GM18517 (cell line): ENCODE measurements around the gene WNT3.
"Not testable (repeated sequence)": the region's sequence is repeated elsewhere in the genome, so short reads cannot be mapped to it uniquely, and the experiment has no call there.

Experiments used
- ATAC-seq: cut with Tn5 transposase; IDR thresholded peaks from one replicate; pipeline ENCODE4 v1.9.1; 2021; ENCODE audit warnings: mild to moderate bottlenecking, moderate library complexity; ENCODE audit not compliant: unreplicated experiment

WNT3 gene

DNA sequence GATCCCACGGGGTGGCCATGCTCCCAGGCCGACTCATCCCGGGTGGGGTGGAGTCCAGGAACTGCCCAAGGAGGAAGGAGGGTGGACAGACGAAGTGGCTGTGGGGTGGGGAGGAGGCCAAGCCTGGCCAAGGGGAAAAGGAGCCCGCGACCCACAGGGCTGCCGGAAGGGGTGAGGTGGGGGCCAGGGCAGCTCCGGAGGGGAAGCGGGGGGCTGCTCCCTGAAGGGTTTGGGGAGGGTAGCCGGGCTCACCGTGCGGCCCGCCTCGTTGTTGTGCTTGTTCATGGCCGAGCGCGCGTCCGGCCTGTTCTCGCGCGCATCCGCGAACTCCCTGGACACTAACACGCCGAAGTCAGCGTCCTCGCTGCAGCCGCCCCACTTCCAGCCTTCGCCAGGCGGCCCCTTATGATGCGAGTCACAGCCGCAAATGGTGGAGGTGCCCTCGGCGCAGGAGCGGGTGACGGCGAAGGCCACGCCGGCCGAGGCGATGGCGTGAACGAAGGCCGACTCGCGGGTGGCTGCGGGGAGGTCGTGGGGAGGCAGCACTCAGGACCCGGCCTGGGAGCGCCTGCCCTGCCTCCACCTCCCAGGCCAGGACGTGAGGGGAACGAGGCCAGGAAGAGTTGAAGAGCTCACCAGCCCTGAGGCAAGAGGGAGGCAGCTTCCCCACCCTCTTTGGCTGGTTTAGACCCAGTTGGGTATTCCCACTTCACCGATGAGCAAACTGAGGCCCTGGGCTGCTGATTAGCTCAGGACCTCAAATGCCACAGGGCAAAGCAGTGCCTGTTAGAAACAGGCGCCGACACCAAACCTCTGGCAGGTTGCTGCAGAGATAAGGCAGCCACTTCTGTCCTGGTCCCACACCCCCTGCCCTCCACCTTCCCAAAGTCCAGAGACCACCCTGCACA, 48.7 kb downstream of the WNT3 start:
- ATAC-seq = no peak

GRCh38 chr17:46768896-46769295, 49.6 kb downstream of the WNT3 start:
- ATAC-seq = not testable (repeated sequence)

- no peak for ATAC-seq
Observed at GRCh38 chr17:46768540-46768870, 50.0 kb downstream of the WNT3 start.

DNA sequence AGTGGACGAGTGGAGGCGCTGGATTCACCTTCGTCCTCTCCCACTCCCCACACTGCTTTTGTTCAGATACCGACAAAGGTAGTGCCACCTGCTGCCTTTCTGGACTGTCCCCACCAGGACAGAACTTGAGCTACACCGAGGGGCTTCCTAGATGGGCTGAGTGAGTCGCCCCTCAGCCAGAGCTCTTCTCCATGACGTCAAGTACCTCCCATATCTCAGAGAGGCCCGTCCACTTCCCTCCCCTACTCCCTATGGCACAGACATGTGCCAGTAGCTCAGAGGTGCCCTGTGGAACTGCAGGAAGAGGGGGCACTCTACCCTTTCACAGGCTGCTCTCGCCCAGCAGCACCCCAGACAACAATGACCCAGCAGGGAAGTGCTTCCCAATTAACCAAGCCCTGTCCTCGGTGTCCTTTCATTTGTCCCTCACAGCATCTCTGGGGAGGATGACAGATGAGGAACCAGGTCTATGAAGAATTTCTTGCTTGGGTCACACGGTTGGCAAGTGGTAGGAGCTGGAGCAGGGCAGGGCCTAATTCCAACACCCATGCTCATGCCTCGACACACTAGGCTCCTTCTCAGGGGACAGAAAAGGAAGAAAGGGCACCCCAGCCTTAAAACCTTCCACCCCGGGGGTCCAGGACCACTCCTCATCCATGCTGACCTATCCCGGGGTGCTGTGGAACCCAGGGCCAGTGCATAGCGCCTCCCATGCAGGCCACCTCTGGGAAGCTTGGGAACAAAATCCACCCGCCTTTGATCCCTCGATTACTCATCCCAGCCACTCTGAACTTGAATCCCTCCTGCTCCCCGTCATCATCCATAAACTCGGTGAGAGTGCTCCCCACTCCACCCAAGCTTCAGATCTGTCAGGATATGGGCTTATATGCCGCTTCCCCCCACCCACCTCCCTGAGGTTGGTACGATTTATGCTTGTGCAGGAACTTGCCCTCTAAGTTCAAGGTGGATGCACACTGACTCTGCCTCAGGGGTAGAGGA, 51.7 kb downstream of the WNT3 start:
- ATAC-seq = no peak

DNA sequence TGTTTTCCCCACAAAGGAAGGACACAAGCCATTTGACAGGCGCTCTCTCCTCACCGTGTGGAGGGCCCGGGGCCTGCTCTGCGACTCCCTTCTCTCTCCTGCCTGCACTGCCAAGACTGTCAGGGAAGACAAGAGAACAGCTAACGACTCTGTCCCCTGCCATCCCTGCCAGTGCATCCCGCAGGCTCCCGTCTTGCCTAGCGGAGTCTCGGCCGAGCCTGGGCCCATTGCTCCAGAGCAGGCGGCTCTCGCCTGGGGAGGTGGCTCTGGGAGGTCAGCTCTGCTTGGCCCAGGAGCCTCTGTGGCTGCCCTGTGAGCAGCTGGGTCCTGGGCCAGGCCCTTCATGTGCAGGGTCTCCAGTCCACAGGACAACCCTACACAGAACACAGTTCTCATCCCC, 53.0 kb downstream of the WNT3 start:
- no peak for ATAC-seq

DNA sequence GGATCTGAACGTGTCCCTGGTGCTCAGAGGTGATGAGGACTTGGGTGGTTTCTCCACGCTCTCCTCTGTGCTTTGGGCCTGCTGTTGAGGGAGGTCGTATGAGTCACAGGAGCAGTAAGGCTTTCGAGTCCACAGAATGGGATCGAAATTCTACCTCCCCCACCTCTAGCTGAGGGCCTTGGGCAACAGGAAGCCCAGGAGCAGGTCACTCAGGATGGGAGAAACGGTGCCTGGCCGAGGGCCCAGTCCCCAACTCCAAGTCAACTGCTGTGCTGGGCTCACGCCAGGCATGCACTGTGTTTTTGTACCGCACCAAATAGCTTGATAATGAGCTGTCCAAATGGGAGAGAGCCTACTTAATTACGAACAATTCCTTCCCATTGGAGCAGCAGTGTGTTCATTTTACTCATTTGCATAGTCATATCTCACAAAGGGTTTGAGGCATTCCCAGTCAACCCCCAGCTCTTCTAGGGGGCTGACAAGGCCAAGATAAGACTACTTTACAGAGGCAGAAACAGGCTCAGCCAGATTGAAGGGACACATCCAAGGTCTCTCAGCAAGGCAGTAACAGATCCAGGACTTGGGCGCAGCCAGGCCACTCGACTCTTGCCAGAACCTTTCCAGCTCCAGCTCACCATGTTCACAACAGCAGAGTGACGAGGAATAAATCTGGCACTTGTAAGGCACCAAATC, 53.6 kb downstream of the WNT3 start:
- ATAC-seq = no peak

DNA sequence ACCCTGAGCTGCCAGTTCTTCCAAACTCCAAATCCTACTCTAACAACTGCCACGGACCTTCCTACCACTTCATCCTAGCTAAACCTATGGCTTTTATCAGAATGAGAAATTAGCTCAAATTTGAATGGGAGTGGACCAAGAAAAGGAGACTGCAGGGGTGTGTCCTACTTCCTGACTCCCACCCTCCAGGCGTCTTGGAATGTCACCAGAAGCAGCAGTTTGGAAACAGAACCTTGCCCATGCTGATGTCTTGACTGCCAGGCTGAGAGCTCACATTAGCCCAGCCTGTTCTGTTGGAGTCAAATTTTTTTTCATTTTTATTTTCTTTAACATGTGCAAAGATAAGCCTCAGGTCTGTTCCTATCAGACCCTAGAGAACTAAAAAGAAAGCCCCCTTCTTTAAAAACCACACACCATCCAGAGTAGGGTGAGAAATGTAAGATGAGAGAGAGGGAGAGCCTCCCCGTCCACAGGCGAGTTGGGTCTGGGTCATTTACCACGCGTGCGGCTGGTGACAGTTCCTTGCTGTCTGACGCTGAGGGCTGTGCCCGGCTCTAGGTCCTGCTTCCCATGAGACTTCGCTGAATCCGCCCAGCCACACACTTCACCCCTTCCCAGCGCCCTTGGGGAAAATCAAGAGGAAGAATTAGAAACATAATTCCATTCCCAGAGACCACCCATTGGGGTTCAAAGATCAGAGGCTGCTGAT, 54.3 kb downstream of the WNT3 start:
- no peak for ATAC-seq

GRCh38 chr17:46763416-46763815, 55.1 kb downstream of the WNT3 start:
- no peak for ATAC-seq

GRCh38 chr17:46759141-46759540, 59.4 kb downstream of the WNT3 start:
- no peak for ATAC-seq

DNA sequence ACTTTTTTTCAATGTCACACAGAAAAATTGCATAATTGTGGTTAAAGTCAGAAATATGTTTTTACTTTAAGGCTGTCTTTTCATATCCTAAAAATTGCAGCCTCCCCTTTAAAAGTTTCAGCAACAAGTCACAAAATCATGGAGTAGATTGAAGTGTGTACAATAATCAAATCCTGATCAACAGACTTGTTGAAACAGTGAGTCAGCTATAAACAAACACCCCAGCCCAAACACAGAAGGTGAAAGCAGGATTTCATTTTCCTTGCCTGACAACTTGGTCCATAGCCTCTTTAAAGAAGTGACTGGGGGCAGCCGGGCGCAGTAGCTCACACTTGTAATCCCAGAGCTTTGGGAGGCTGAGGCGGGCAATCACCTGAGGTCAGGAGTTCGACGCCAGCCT, 59.9 kb downstream of the WNT3 start:
- ATAC-seq = no peak

DNA sequence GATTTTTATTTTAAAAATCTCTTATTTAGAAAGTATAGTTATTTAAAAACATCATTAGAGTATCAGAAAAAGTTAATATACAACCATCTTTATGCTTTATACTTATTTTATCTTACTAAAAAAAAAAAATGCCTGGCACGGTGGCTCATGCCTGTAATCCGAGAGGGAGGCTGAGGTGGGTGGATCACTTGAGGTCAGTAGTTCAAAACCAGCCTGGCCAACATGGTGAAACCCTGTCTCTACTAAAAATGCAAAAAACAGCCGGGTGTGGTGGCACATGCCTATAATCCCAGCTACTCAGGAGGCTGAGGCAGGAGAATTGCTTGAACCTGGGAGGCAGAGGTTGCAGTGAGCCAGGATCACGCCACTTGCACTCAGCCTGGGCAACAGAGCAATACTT, 60.9 kb downstream of the WNT3 start:
- ATAC-seq = not testable (repeated sequence)

GRCh38 chr17:46756861-46757260, 61.6 kb downstream of the WNT3 start:
- ATAC-seq = no peak

DNA sequence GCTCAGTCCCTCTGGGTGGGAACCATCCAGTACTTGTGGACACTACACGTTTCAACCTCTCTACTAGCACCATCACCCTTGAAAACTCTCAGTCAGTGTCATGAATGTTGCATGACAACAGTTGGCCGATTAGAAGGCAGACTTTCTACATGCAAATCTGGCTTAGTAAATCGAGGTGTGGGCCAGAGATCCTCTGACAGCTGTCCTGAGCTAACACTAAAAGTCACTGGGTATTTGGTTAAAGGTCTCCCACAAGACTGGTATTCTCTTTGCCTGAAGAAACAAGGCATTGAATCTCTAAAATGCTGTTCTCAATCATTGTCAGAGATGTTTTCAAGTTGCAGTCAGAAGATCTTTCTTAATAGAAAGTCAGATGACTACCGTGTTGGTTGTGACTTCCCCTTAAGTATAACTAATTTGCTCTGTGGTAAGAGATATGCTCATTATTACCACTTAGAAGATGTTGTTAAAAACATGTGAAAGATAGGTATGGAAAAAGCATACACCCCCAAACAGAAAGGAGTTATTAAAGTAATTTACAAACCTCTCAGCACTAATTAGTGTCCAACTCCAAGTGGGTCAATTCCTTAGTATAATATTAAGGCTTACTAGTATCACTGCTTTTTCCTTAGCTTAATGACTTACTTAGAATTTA, 62.3 kb downstream of the WNT3 start:
- no peak for ATAC-seq

- ATAC-seq = no peak
Observed at GRCh38 chr17:46753776-46754175, 64.7 kb downstream of the WNT3 start.

DNA sequence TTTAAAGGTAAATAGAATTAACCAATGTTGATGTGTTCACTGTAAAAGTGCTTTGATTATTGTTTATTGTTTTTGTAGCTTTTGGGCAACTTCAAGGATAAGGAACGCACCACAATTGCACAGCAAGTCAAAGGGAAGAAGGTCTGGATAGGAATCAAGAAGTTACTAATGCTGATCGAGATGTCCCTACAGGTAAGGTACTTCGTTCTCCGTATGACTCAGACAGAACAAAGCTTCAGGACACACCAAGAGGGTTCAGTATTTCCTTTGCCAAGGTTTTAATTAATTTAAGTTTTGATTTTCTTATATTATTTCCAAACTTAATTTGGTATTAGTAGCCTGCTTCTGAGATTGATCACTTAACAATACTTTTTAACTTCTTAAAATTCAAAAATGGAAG, 67.1 kb downstream of the WNT3 start:
- no peak for ATAC-seq

DNA sequence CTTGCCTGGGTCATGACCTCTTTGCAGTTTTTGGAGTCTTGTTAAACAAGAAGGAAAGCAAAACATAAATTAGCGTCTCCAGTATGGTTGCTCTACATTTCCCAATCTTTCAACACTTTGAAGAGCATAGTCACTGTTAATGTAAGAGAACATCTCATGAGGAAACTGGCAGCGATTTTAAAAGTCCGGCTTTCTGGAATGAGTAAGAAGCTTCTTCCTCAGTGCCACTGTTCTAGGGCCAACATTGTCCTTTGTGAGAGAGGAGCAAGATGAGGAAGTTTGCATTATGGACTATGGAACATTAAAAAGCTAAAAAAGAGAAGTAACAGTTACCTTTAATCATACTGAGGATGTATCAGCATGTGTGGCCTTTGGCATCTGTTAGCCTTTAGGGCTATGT, 73.1 kb downstream of the WNT3 start:
- ATAC-seq = no peak

DNA sequence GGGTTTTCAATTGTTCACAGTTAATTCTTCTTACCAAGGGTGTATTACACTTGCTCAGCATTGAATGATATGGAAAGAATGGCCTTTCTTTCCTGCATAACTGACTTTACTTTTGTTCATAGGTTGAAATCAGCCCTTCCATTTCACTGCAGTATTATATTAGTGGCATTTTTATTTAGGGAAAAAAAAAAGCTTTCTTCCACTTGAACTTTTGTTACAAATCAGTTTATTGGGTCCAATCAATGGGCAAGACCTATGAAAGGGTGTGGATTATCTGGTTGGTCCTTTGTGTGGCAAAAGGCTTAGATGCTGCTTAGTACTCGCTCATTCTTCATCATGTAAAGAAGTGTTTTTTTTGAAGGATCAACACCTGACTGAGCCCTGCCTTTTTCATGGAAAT, 74.1 kb downstream of the WNT3 start:
- no peak for ATAC-seq

DNA sequence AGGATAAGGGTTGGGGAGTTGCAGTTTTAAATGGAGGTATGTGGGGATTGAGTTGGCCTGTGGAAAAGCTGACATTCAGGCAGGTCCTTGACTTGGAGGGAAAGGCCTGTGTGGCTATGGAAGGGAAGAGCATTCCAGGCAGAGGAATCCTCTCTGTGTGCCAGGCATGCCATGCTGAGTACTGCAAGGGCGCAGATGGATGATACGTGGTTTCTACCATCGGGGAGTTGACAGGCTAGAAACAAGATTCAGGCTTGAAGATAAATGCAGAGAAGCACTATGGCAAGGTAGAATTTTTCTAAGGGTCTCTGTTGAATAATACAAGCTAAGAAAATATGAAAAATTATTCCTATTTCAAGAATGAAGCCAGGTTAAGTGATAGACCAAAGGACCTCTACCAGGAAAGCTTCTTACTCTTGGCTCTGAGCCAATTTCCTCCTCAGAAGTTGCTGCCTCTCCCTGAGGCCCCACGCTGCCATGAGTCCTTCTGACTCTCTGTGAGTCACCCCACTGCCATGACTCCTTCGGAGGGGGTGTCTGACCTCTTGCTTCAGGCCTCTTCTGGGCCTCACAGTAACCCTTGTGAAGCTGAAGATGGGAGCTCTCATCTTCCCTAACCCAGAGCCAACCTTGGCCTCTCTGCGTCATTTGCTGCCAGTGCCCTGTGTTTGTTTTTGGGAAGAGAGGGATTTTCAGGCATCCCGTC, 75.8 kb downstream of the WNT3 start:
- ATAC-seq = no peak

DNA sequence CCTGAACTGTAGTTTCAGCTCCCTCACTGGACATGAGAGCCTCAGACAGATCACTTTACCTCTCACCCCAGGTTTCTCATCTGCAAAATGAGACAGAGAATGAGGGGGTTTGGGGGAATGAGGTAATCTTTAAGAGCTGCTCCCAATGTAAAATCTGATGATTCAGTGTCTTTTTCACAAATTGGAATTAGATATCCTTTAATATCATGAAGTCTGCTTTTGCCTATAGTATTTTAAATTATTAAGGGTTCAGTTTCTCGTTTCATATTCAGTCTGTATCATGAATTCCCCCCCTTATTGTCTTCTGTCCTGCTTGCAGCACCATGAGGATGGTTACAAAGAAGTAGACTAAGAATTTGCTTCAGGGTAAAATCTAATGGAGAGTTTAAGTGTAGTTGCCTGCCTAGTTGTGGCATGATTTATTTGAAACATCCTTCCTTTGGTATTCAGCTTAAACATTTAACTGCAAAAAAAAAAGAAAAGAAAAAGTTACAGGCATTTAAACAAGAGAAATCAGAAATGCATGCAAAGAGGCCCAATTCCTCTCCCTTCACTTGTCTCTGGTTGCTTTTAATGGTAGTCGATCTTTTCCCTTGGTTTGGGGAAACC, 77.3 kb downstream of the WNT3 start:
- no peak for ATAC-seq
